Esophagus muscularis mucosa (tissue), 2 donors: Measurements from ENCODE around the gene MAP2K6.

Experiments used
- POLR2A ChIP-seq: fragments of 450-650 bp; IDR thresholded peaks from one replicate; pipeline ENCODE4 v1.6.1; 2017; ENCODE audit warnings: antibody characterized with exemption, moderate library complexity, mild to moderate bottlenecking, low read depth
- POLR2AphosphoS5 ChIP-seq, 2 donors: sonication (generic); formaldehyde crosslinking; IDR thresholded peaks; one replicate each; pipeline ENCODE4 v1.6.1; 2017; ENCODE audit warnings: antibody characterized with exemption in 2 of 2

GRCh38 chr17:69534235-69534621, 119.7 kb downstream of the MAP2K6 start:
- TF ChIP-seq POLR2AphosphoS5 (IDR thresholded peaks at IDR 0.05), result no peak
- no peak for TF ChIP-seq POLR2A
